H9 (cell line): ENCODE data around the gene OMD. TPM values are rescaled to one million over a fixed set of nuclear protein-coding genes. Genes with fewer than 3 reads are reported as not detected.
"Not testable (repeated sequence)": the region's sequence is repeated elsewhere in the genome, so short reads cannot be mapped to it uniquely, and the experiment has no call there.

ENCODE experiments used
- DNase-seq: peaks from one replicate; pipeline ENCODE4 v3.0.0-alpha.2; 2017
- H2AFZ ChIP-seq: one replicate; pipeline ENCODE4 v1.6.1; 2013; ENCODE audit warnings: mild to moderate bottlenecking, low read length, control low read depth, moderate library complexity
- H2AK5ac ChIP-seq: 2 replicates; pipeline ENCODE4 v1.6.1; 2013; ENCODE audit warnings: low read length, control low read depth, mixed read lengths; ENCODE audit not compliant: insufficient read length
- H2BK120ac ChIP-seq: one replicate; pipeline ENCODE4 v1.6.1; 2013; ENCODE audit warnings: low read depth, mild to moderate bottlenecking, low read length, control low read depth, inconsistent platforms; ENCODE audit not compliant: poor library complexity, severe bottlenecking
- H2BK12ac ChIP-seq: 2 replicates; pipeline ENCODE4 v1.6.1; 2013; ENCODE audit warnings: low read length, control low read depth, mixed read lengths, low read depth; ENCODE audit not compliant: insufficient read length
- H2BK15ac ChIP-seq: 2 replicates; pipeline ENCODE4 v1.6.1; 2013; ENCODE audit warnings: low read depth, low read length, control low read depth
- H2BK20ac ChIP-seq: one replicate; pipeline ENCODE4 v1.6.1; 2013; ENCODE audit warnings: low read depth, mild to moderate bottlenecking, low read length, control low read depth, inconsistent platforms; ENCODE audit not compliant: poor library complexity, severe bottlenecking
- H2BK5ac ChIP-seq: 2 replicates; pipeline ENCODE4 v1.6.1; 2013; ENCODE audit warnings: low read length, control low read depth, mixed read lengths; ENCODE audit not compliant: insufficient read length
- H3K14ac ChIP-seq: 2 replicates; pipeline ENCODE4 v1.6.1; 2013; ENCODE audit warnings: low read length, control low read depth; ENCODE audit not compliant: insufficient read depth
- H3K18ac ChIP-seq: 2 replicates; pipeline ENCODE4 v1.6.1; 2013; ENCODE audit warnings: low read depth, mild to moderate bottlenecking, mixed read lengths, low read length, control low read depth; ENCODE audit not compliant: insufficient read length
- H3K23ac ChIP-seq: 2 replicates; pipeline ENCODE4 v1.6.1; 2013; ENCODE audit warnings: low read length, control low read depth, mixed read lengths, low read depth; ENCODE audit not compliant: insufficient read length
- H3K23me2 ChIP-seq: 2 replicates; pipeline ENCODE4 v1.6.1; 2013; ENCODE audit warnings: low read depth, mild to moderate bottlenecking, mixed read lengths, low read length, control low read depth; ENCODE audit not compliant: insufficient read length, poor library complexity, severe bottlenecking
- H3K27ac ChIP-seq: 2 replicates; pipeline ENCODE4 v1.5.1; 2013; ENCODE audit warnings: low read length, control low read depth, mixed read lengths, low read depth; ENCODE audit not compliant: insufficient read length
- H3K27me3 ChIP-seq: 2 replicates; pipeline ENCODE4 v1.6.1; 2013; ENCODE audit warnings: low read length, control low read depth, inconsistent platforms; ENCODE audit not compliant: insufficient read depth
- H3K4ac ChIP-seq: 2 replicates; pipeline ENCODE4 v1.6.1; 2013; ENCODE audit warnings: low read depth, mild to moderate bottlenecking, control low read depth, inconsistent platforms, low read length, moderate library complexity
- H3K4me1 ChIP-seq: 2 replicates; pipeline ENCODE4 v1.6.1; 2013; ENCODE audit warnings: low read length, control low read depth, inconsistent platforms; ENCODE audit not compliant: insufficient read depth
- H3K4me2 ChIP-seq: 2 replicates; pipeline ENCODE4 v1.6.1; 2013; ENCODE audit warnings: low read length, control low read depth, mixed read lengths; ENCODE audit not compliant: insufficient read length, insufficient read depth
- H3K56ac ChIP-seq: 2 replicates; pipeline ENCODE4 v1.6.1; 2013; ENCODE audit warnings: low read depth, mild to moderate bottlenecking, mixed read lengths, low read length, control low read depth; ENCODE audit not compliant: insufficient read length
- H3K79me1 ChIP-seq: 2 replicates; pipeline ENCODE4 v1.6.1; 2013; ENCODE audit warnings: low read depth, mild to moderate bottlenecking, moderate library complexity, low read length, control low read depth, inconsistent platforms; ENCODE audit not compliant: insufficient read depth, poor library complexity, severe bottlenecking
- H3K79me2 ChIP-seq: 2 replicates; pipeline ENCODE4 v1.6.1; 2013; ENCODE audit warnings: low read length, control low read depth, inconsistent platforms; ENCODE audit not compliant: insufficient read depth
- H3K9ac ChIP-seq: 2 replicates; pipeline ENCODE4 v1.6.1; 2013; ENCODE audit warnings: low read length, control low read depth, mixed read lengths; ENCODE audit not compliant: insufficient read length; ENCODE audit errors: extremely low read depth
- H3K9me3 ChIP-seq: one replicate; pipeline ENCODE4 v1.6.1; 2013; ENCODE audit warnings: low read depth, low read length, inconsistent platforms; ENCODE audit not compliant: control insufficient read depth
- H3T11ph ChIP-seq: one replicate; pipeline ENCODE4 v1.6.1; 2013; ENCODE audit warnings: mild to moderate bottlenecking, low read length, control low read depth, inconsistent platforms
- H4K20me1 ChIP-seq: one replicate; pipeline ENCODE4 v1.6.1; 2013; ENCODE audit not compliant: control insufficient read depth, insufficient read length, insufficient read depth
- H4K5ac ChIP-seq: 2 replicates; pipeline ENCODE4 v1.6.1; 2013; ENCODE audit warnings: low read depth, mild to moderate bottlenecking, mixed read lengths, low read length, control low read depth; ENCODE audit not compliant: insufficient read length
- H4K8ac ChIP-seq: replicated peaks from 2 replicates; pipeline ENCODE4 v1.6.1; 2013; ENCODE audit warnings: low read length, control low read depth, mixed read lengths, low read depth; ENCODE audit not compliant: insufficient read length
- H4K91ac ChIP-seq: 2 replicates; pipeline ENCODE4 v1.6.1; 2013; ENCODE audit warnings: low read depth, mild to moderate bottlenecking, moderate library complexity, mixed read lengths, low read length, control low read depth; ENCODE audit not compliant: insufficient read length
- H3K27ac Mint-ChIP-seq, 3 experiments: 2 replicates in 2 of 3; 3 replicates in 1 of 3; pipeline ENCODE4 v1.8.0; 2020 to 2021; ENCODE audit warnings: mixed read lengths in 3 of 3, mild to moderate bottlenecking in 1 of 3, moderate library complexity in 1 of 3
- H3K27me3 Mint-ChIP-seq: 2 replicates; pipeline ENCODE4 v1.8.0; 2021; ENCODE audit warnings: low read depth, mild to moderate bottlenecking, moderate library complexity, mixed read lengths
- H3K36me3 Mint-ChIP-seq, 3 experiments: 2 replicates in 2 of 3; 3 replicates in 1 of 3; pipeline ENCODE4 v1.8.0; 2020 to 2021; ENCODE audit warnings: low read depth in 3 of 3, mixed read lengths in 3 of 3; ENCODE audit not compliant: insufficient read depth in 1 of 3
- H3K4me1 Mint-ChIP-seq, 2 experiments: 2 replicates each; pipeline ENCODE4 v1.8.0; 2020; ENCODE audit warnings: mixed read lengths in 2 of 2
- H3K4me3 Mint-ChIP-seq, 2 experiments: 2 replicates in 1 of 2; 3 replicates in 1 of 2; pipeline ENCODE4 v1.8.0; 2020 to 2021; ENCODE audit warnings: mild to moderate bottlenecking in 2 of 2, mixed read lengths in 2 of 2, moderate library complexity in 1 of 2
- H3K9me3 Mint-ChIP-seq, 2 experiments: 2 replicates in 1 of 2; 3 replicates in 1 of 2; pipeline ENCODE4 v1.8.0; 2020; ENCODE audit warnings: mild to moderate bottlenecking in 2 of 2, mixed read lengths in 2 of 2, moderate library complexity in 1 of 2
- CTCF ChIP-seq: fragments of 200-600 bp; sonication (generic); conservative IDR thresholded peaks from 3 replicates; pipeline ENCODE4 v1.8.0; 2021; ENCODE audit warnings: antibody characterized with exemption, mild to moderate bottlenecking
- WGBS: extraction: QIAGEN DNeasy Blood & Tissue Kit; methylation state at CpG from one replicate; pipeline ENCODE4 v1.1.7; 2013; ENCODE audit warnings: missing lambda C conversion rate, low lambda C conversion rate, mixed read lengths; ENCODE audit not compliant: insufficient read length; ENCODE audit errors: extremely low coverage; 5-methylcytosine and 5-hydroxymethylcytosine counted together
- total RNA-seq: library from RNA; stranded (reverse); gene quantifications from 2 replicates; pipeline ENCODE4 v1.2.1, GENCODE V29; 2021

The OMD gene
- total RNA-seq, 1 experiment from 2014 or later, result not detected

- H3T11ph ChIP-seq, result no peak overlapping the region
- H3K23ac ChIP-seq, result no peak overlapping the region
- no peak overlapping the region for H4K91ac ChIP-seq
- H3K56ac ChIP-seq, result no peak overlapping the region
- no peak overlapping the region; a peak in 1 of 7 replicates for H3K27ac Mint-ChIP-seq
- no peak overlapping the region for H3K4me2 ChIP-seq
- no CpG with 5 or more reads among the region's 1 CpG for WGBS
- H2AFZ ChIP-seq, result no peak overlapping the region
- no peaks in the 10 kb centered on the region for H4K20me1 ChIP-seq
- H3K27me3 ChIP-seq, result no peaks in the 10 kb centered on the region
- no peak overlapping the region for H3K27ac ChIP-seq
- no peak overlapping the region for H3K4ac ChIP-seq
- no peaks in the 10 kb centered on the region for H3K79me2 ChIP-seq
- no peak overlapping the region for H2AK5ac ChIP-seq
- H3K4me3 Mint-ChIP-seq, result no peak overlapping the region
- DNase-seq, result no peak
- H2BK120ac ChIP-seq, result no peak overlapping the region
- no peak overlapping the region for H3K14ac ChIP-seq
- no peak for TF ChIP-seq CTCF
- H2BK15ac ChIP-seq, result no peak overlapping the region
- H3K9me3 Mint-ChIP-seq, result no peaks in the 10 kb centered on the region
- no peak overlapping the region for H3K18ac ChIP-seq
- H2BK12ac ChIP-seq, result no peak overlapping the region
- H3K79me1 ChIP-seq, result no peaks in the 10 kb centered on the region
- H3K4me1 Mint-ChIP-seq, result no peaks in the 10 kb centered on the region
- H3K4me1 ChIP-seq, result no peaks in the 10 kb centered on the region
- H3K27me3 Mint-ChIP-seq, result no peaks in the 10 kb centered on the region
- H3K23me2 ChIP-seq, result no peaks in the 10 kb centered on the region
- no peak overlapping the region for H4K5ac ChIP-seq
- H3K9ac ChIP-seq, result no peak overlapping the region
- no peaks in the 10 kb centered on the region for H3K9me3 ChIP-seq
- no peak overlapping the region for H2BK5ac ChIP-seq
- H3K36me3 Mint-ChIP-seq, result no peaks in the 10 kb centered on the region
- no peak overlapping the region for H2BK20ac ChIP-seq
- no peak overlapping the region for H4K8ac ChIP-seq
Observed at GRCh38 chr9:92414566-92414965, 9.7 kb downstream of the OMD start.

- not testable (repeated sequence) for H3K79me1 ChIP-seq, H3K4me1 ChIP-seq, H3K56ac ChIP-seq, H3K9me3 Mint-ChIP-seq, H2BK120ac ChIP-seq, H4K5ac ChIP-seq, H2BK15ac ChIP-seq, H3K18ac ChIP-seq, H2AFZ ChIP-seq, H3K4me2 ChIP-seq, H4K8ac ChIP-seq, H2BK5ac ChIP-seq, H2BK12ac ChIP-seq, H3K4ac ChIP-seq, H2BK20ac ChIP-seq, H3K4me3 Mint-ChIP-seq, H3K14ac ChIP-seq, H4K20me1 ChIP-seq, H3K27me3 Mint-ChIP-seq, H3K27me3 ChIP-seq, H3K9ac ChIP-seq, H3K4me1 Mint-ChIP-seq, H3K9me3 ChIP-seq, H3K23ac ChIP-seq, H3K23me2 ChIP-seq, H3K36me3 Mint-ChIP-seq, H3T11ph ChIP-seq, H3K27ac ChIP-seq, H4K91ac ChIP-seq, H2AK5ac ChIP-seq, DNase-seq, H3K79me2 ChIP-seq
- no CpG with 5 or more reads among the region's 4 CpGs for WGBS
- peak overlapping the region in 2 of 3 experiments; percentile 18 to 82; a peak in 1 of 7 replicates for H3K27ac Mint-ChIP-seq
Observed at GRCh38 chr9:92411157-92411556, 13.1 kb downstream of the OMD start.
